GM18511 (cell line): Measurements from ENCODE around the gene LAPTM4A.
"Not testable (repeated sequence)": the region's sequence is repeated elsewhere in the genome, so short reads cannot be mapped to it uniquely, and the experiment has no call there.

Experiments
- ATAC-seq: cut with Tn5 transposase; IDR thresholded peaks from one replicate; pipeline ENCODE4 v1.9.1; 2021; ENCODE audit warnings: mild to moderate bottlenecking, moderate library complexity; ENCODE audit not compliant: unreplicated experiment

The LAPTM4A gene

GRCh38 chr2:20052861-20053281 is 1.4 kb upstream of the LAPTM4A start:
- no peak for ATAC-seq

DNA sequence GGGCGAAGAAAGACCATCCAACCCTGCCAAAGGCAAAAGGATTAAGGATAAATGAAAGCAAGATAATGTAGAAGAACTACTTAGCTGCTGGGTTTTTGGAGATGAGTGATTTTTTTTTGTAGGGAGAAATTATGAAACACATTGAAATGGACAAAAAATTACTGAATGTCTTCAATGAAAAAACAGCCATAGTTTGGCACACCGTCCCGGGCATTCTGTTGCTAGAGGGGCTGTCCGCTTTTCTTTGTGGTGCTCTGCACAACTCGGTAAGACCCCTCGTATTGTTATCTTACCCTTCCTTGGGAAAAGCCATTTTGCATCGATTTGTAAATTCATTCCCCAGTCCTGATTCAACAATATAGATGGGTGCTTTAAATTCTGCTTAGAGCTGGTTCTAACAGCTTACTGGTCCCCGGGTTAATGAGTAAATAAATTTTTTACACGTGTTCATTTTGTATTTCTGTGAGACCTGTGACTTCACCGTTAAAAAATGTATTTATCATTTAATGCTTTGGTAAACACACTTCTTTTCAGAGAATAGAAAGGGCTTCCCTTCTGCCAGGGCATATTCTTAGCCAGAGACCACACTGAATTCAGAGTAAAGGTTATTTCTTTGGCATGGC is 912 bp upstream of the LAPTM4A start:
- ATAC-seq = no peak

DNA sequence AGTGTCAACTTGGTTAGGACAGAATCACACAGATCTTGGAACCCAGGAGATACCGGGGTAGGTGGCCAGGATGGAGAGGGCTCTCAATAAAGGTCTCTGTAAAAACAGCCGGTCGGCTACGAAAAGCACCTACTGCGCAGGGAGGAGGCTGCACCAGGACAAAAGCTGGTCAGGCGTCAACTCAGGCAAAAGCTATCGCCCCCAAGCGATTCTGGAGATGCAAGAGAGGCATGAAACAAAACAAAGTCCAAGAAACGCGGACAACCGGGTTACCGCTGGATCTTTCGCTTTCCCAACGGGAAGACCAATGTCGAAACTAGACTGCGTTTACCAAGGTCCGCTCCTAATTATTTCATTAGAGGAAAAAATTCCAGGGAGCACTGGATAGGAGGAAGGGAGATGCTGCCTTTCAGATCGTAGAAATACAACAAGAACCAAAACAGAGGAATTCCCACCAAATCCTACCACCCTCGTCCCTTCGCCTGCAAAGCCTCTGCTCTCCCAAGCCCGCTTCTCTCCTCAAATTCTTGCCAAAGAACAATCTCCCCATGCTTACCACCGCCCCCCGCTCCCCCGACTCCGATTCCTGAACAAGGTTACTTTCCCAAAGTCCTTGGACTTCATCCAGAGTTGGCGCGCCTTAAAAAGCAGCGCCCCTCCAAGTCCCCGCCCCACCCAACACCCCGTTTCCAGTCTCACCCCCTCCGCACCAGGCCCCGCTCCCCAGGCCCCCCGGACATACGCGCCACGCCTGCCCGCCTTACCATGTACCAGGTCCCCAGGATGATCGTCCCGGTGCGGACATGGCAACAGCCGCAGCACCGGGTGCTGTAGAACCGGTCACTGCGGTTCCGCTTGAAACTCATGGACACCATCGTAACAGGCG is 539 bp downstream of the LAPTM4A start:
- peak; percentile 30 for ATAC-seq

DNA sequence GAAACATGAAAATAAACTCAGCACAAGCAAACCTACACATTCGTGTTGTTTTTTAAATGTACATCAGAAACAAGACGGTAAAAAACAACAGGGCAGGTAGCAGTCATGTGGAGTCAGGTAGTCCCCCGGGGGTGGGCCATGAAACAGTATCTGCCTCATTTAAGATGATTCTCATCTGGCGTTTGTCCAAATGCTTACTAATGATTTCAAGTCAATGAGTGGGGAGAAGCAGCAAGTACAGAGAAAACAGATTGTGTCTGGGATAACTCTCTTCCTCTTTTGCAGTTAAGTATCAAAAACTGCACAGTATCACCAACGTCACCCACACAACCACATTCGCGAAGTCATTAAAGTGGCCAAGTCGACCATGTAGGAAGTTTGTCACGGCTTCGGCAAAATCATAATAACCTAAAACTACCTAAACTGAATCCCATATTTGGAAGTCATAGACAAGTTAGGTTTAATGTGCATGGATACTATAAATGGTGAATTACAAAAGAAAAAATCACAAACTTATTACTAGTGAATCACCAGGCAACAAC is 1.3 kb downstream of the LAPTM4A start:
- ATAC-seq = peak; percentile 28

DNA sequence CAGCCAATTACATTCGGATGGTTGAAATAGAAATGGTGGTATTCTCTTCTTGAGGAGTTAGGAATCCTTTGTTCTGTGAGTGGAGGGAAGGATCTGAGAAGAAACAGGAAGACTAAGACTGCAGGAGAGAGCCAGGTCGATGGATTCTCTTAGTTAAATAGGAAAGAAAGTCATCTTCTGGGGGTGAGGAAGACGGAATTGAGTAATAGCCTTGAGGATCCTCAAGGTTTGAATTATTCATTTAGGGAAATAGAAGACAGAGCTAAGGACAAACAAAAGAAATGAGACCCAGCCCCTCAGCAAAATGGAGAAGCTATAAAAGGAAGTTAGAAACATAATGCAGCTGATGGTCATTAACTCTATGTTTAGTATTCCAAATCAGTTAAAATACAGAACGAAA is 1.8 kb downstream of the LAPTM4A start:
- ATAC-seq = no peak

GRCh38 chr2:20048488-20049448 is 2.7 kb downstream of the LAPTM4A start:
- ATAC-seq = no peak

- ATAC-seq = not testable (repeated sequence)
These were observed 5.6 kb downstream of the LAPTM4A start for GRCh38 chr2:20045712-20046292.

DNA sequence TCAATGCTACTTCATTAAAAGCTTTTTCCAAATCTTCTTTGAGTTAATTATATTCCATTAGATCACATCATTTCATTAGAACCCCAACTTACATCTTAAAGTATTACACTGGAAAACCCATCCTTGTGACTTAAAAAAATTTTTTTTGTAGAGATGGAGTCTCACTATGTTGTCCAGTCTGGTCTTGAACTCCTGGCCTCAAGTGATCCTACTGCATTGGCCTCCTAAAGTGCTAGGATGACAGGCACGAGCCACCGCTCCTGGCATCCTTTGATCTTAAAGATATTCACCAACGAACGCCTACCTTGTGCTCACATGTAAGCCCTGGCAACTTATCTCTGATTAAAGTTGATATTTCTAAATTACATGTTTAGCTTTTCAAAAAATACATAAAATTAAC is 6.7 kb downstream of the LAPTM4A start:
- no peak for ATAC-seq

GRCh38 chr2:20042531-20042930 is 8.9 kb downstream of the LAPTM4A start:
- ATAC-seq = no peak

GRCh38 chr2:20040489-20041172 is 10.8 kb downstream of the LAPTM4A start:
- ATAC-seq = no peak

GRCh38 chr2:20037660-20038059 is 13.8 kb downstream of the LAPTM4A start:
- no peak for ATAC-seq

GRCh38 chr2:20035955-20036666 is 15.3 kb downstream of the LAPTM4A start:
- ATAC-seq = no peak

GRCh38 chr2:20034821-20035220 is 16.6 kb downstream of the LAPTM4A start:
- ATAC-seq = no peak

- no peak for ATAC-seq
These were observed 17.2 kb downstream of the LAPTM4A start for GRCh38 chr2:20034218-20034617.

DNA sequence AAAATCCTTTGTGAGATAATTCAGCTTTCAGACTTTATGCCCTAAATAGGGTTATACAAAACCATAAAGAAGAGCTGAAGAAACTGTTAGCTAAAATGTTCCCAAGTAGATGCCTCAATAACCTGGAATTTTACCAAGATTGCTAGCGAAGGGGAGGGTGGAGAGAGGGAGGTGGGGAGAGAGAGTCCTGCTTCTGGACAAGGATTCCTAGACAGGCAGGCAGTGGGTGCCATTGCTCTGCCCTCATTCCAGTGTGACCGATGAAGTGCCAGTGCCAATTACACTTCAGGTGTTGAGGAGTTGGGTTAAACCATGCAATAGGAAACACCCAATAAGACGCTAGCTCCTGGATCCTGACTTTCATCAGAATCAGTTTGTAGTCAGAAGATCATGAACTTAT is 18.1 kb downstream of the LAPTM4A start:
- ATAC-seq = no peak

DNA sequence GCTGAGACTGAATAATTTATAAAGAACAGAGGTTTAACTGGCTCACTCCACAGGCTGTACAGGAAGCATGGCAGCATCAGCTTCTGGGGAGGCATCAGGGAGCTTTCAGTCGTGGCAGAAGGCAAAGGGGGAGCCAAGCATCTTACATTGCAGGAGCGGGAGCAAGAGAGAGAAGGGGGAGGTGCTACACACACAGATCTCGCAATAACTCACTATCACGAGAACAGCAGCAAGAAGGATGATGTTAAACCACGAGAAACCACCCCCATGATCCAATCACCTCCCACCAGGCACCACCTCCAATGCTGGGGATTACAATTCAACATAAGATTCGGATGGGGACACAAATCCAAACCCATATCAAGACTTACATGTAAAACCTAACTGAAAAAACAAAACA is 21.2 kb downstream of the LAPTM4A start:
- ATAC-seq = no peak

DNA sequence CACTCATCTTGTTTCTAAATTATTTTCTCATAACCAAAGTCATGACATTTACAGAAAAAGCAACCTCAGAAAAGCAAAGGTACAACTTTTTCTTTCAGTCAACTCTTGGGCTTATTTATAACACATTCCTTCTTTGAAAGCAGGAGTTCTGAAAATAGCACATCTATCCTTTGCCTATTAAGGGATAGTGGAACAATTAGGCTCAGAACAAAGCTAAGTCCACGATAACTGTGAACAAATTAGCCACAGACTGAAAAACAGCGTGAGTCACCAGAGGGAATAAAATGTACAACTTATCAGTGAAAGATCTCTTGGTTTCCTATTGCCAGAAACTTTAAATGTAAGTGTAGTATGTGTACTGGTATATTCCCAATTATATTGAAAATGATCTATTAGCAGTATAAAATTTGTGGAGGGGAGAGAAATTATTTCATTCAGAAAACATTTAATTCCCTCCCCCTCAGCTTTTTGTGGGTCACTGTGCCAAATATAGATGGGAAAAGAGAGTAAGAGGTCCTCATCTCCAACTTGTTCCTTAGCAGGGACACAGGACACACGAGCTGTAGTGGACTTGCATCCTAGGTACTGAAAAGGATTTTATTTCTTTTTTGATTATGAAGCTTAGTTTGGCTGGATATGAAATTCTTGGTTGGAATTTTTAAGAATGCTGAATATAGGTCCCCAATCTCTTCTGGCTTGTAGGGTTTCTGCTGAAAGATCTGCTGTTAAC is 23.6 kb downstream of the LAPTM4A start:
- no peak for ATAC-seq

GRCh38 chr2:20027260-20027677 is 24.2 kb downstream of the LAPTM4A start:
- ATAC-seq = no peak
